ENCODE measurements around the gene DUSP28.

DUSP28 gene

GRCh38 chr2:240611601-240612210 is 51.5 kb downstream of the DUSP28 start:
- H3K27ac ChIP-seq: no peak overlapping the region
- no peak for TF ChIP-seq CTCF (conservative IDR thresholded peaks at IDR 0.05; ENCODE audit: low read depth)
- ChIA-PET CTCF (interaction anchor here (0.7 kb wide), 1 partner anchor 213 kb away, joined by 4 read pairs; no protein-coding TSS in a partner anchor), POLR2A (ENCODE audit: low non-redundant PET) (no interaction called here)
- no peak for DNase-seq (ENCODE audit: low spot score)
